ENCODE results near the gene STX18.

Gene STX18

GRCh38 chr4:4582653-4583052 lies 40.8 kb upstream of the STX18 start:
- H3K4me3 Mint-ChIP-seq = no peak overlapping the region
- no peak overlapping the region for H3K27ac Mint-ChIP-seq
- H3K36me3 Mint-ChIP-seq (ENCODE audit: low read depth) = peaks cover 25% of the 10 kb centered on the region
- no peak for TF ChIP-seq CTCF (IDR thresholded peaks at IDR 0.05)
- peaks cover 46% of the 10 kb centered on the region for H3K4me1 Mint-ChIP-seq
- peaks cover 15% of the 10 kb centered on the region for H3K9me3 Mint-ChIP-seq
- no peak for DNase-seq
- peaks cover 3% of the 10 kb centered on the region for H3K27me3 Mint-ChIP-seq (ENCODE audit: low read depth, poor library complexity)

GRCh38 chr4:4580494-4580893 lies 38.6 kb upstream of the STX18 start:
- no peaks in the 10 kb centered on the region for H3K9me3 Mint-ChIP-seq
- no peak overlapping the region for H3K27ac Mint-ChIP-seq
- H3K4me3 Mint-ChIP-seq = no peak overlapping the region
- DNase-seq = no peak
- peaks cover 3% of the 10 kb centered on the region for H3K27me3 Mint-ChIP-seq (ENCODE audit: low read depth, poor library complexity)
- peaks cover 17% of the 10 kb centered on the region for H3K36me3 Mint-ChIP-seq (ENCODE audit: low read depth)
- no peak for TF ChIP-seq CTCF (IDR thresholded peaks at IDR 0.05)
- peaks cover 58% of the 10 kb centered on the region for H3K4me1 Mint-ChIP-seq

GRCh38 chr4:4578981-4579380 lies 37.1 kb upstream of the STX18 start:
- Mint-ChIP-seq H3K9me3 (no peaks in the 10 kb centered on the region), H3K4me1 (peaks cover 65% of the 10 kb centered on the region), H3K27me3 (ENCODE audit: low read depth, poor library complexity) (peaks cover 3% of the 10 kb centered on the region), H3K27ac (peak overlapping the region; percentile 98), H3K36me3 (ENCODE audit: low read depth) (peaks cover 17% of the 10 kb centered on the region), H3K4me3 (peak overlapping the region; percentile 66)
- peak; percentile 55 for DNase-seq
- no peak for TF ChIP-seq CTCF (IDR thresholded peaks at IDR 0.05)

GRCh38 chr4:4577359-4577875 lies 35.6 kb upstream of the STX18 start:
- Mint-ChIP-seq H3K27me3 (ENCODE audit: low read depth, poor library complexity) (peaks cover 6% of the 10 kb centered on the region), H3K27ac (peak overlapping the region; percentile 26), H3K4me3 (no peak overlapping the region), H3K9me3 (no peaks in the 10 kb centered on the region), H3K4me1 (peaks cover 63% of the 10 kb centered on the region), H3K36me3 (ENCODE audit: low read depth) (peaks cover 27% of the 10 kb centered on the region)
- TF ChIP-seq CTCF (IDR thresholded peaks at IDR 0.05) = no peak
- no peak for DNase-seq

- peaks cover 6% of the 10 kb centered on the region for H3K9me3 Mint-ChIP-seq
- TF ChIP-seq CTCF (IDR thresholded peaks at IDR 0.05) = peak; percentile 54
- H3K4me1 Mint-ChIP-seq = peaks cover 67% of the 10 kb centered on the region
- DNase-seq = peak; percentile 87
- peaks cover 45% of the 10 kb centered on the region for H3K36me3 Mint-ChIP-seq (ENCODE audit: low read depth)
- peaks cover 6% of the 10 kb centered on the region for H3K27me3 Mint-ChIP-seq (ENCODE audit: low read depth, poor library complexity)
- H3K27ac Mint-ChIP-seq = peak overlapping the region; percentile 98
- peak overlapping the region; percentile 84 for H3K4me3 Mint-ChIP-seq
Observed at GRCh38 chr4:4575284-4576211, 33.7 kb upstream of the STX18 start.

Measured in nephron progenitor cell (in vitro differentiated cells).